RWPE1 (cell line): ENCODE measurements around the gene BEX1.
"Not testable (repeated sequence)": the region's sequence is repeated elsewhere in the genome, so short reads cannot be mapped to it uniquely, and the experiment has no call there.

ENCODE experiments used
- CTCF ChIA-PET: fragments of 350-600 bp; sonication (Branson Sonifier 250); formaldehyde crosslinking; extraction: SDS; loops from one replicate; lab custom pipeline; 2021; lab: Yijun Ruan, JAX
- POLR2A ChIA-PET: fragments of 400-600 bp; formaldehyde crosslinking; extraction: SDS; loops from one replicate; lab custom pipeline; 2020; ENCODE audit warnings: antibody characterized with exemption; ENCODE audit not compliant: low non-redundant PET; lab: Yijun Ruan, JAX
- DNase-seq: peaks from one replicate; pipeline ENCODE4 v3.0.0; 2012; ENCODE audit warnings: low spot score
- H3K27ac ChIP-seq: fragments of 450-650 bp; 2 replicates; pipeline ENCODE4 v1.5.1; 2017
- CTCF ChIP-seq: fragments of 450-650 bp; conservative IDR thresholded peaks from 2 replicates; pipeline ENCODE4 v1.5.1; 2017; ENCODE audit warnings: low read depth, mild to moderate bottlenecking

The BEX1 gene

DNA sequence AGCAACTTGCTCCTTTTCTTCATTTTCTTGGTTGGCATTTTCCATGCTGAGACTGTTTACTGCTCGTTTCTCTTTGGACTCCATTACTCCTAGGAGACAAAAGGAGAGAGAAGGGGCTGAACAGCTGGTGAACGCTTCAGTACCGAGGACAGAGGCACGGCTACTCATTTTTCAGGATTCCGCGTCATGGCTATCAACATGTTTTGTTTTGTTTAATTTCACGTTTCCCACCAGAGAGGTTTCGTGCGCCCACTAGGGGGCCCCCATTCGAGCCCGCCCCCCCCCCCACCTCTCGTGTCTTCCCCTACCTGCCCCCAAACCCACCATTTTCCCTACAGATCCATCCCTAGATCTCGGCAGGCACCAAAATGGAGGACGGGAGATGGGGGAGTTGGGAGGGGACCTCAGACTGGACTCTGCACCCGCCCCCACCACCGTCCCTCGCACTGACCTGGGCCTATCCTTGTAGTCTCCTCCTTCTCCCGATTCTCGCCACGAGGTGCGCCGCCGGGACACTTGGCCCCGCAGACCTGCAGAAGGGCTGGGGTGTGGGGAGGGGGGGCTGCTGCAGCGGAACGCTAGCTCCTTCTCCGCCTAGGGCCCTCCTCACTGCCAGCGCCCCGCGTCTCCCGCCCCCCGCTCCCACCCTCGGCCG is 653 bp downstream of the BEX1 start:
- DNase-seq, result peak; percentile 2
- H3K27ac ChIP-seq, result no peak overlapping the region
- ChIA-PET CTCF (no interaction called here), POLR2A (no interaction called here)
- TF ChIP-seq CTCF, result no peak

GRCh38 chrX:103061486-103061885 is 2.5 kb downstream of the BEX1 start:
- ChIA-PET POLR2A (no interaction called here), CTCF (no interaction called here)
- DNase-seq, result no peak
- no peak overlapping the region for H3K27ac ChIP-seq
- no peak for TF ChIP-seq CTCF

- H3K27ac ChIP-seq, result no peak overlapping the region
- DNase-seq, result no peak
- ChIA-PET CTCF (no interaction called here), POLR2A (no interaction called here)
- no peak for TF ChIP-seq CTCF
These were observed 7.1 kb downstream of the BEX1 start for GRCh38 chrX:103056902-103057301.

DNA sequence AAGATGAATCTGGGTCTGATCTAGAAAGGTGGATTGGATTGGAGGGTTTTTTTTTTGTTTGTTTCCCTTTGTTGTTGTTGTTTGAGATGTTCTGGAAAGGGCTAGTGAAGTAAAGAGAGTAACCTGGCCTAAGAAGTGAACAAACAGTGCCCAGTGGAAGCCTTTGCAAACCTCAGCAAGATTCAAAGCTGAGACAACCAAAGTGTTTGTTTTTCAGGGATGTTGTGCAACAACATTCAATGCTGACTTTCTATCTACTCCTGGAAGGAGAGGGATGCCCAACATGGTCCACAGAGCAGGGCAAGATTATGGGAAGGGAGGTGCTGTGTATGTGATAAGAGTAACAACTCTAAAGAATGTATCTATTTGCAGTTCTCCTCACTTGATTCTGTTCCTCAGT is 11.3 kb downstream of the BEX1 start:
- POLR2A ChIA-PET, result no interaction called here
- no peak for TF ChIP-seq CTCF
- no peak overlapping the region for H3K27ac ChIP-seq
- CTCF ChIA-PET, result no interaction called here
- DNase-seq, result no peak

DNA sequence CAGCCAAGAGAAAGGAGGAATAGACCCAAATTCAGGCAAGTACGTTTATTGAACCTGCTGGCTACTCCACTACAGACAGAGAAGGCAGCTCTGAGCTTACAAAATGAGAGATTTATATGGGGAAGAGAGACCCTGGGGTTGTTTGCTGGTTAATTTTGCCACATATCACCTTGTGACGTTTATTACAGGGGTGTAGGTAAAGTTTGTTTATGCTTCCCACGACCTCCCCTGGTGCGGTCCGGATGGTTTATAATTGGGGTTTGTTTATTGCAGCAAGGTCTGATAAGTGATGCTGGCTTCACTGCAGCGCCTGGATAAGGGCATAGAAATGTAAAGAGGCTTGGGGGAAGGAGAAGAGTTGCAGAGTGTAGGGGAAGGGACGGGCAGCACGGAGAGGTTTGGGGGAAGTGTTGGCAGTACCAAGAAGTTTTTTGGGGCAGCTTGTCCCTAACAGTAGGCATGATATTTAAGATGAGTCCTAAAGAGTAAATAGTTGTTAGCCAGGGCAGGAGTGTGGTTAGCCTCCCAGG is 12.6 kb downstream of the BEX1 start:
- POLR2A ChIA-PET, result no interaction called here
- CTCF ChIA-PET, result interaction anchor here (0.6 kb wide), 1 partner anchor 109 kb away, joined by 3 read pairs; no protein-coding TSS in a partner anchor
- no peak for TF ChIP-seq CTCF
- H3K27ac ChIP-seq, result no peak overlapping the region
- DNase-seq, result no peak

- POLR2A ChIA-PET, DNase-seq, H3K27ac ChIP-seq: not testable (repeated sequence)
- CTCF ChIA-PET, result interaction anchor here (0.6 kb wide), 1 partner anchor 491 kb away, joined by 3 read pairs; no protein-coding TSS in a partner anchor
These were observed 30.6 kb downstream of the BEX1 start for GRCh38 chrX:103033371-103033770.

- CTCF ChIA-PET, result no interaction called here
- no peak for DNase-seq
- no peak for TF ChIP-seq CTCF
These were observed 46.4 kb downstream of the BEX1 start for GRCh38 chrX:103017542-103017941.

More at GRCh38 chrX:103017542-103017941, 46.4 kb downstream of the BEX1 start:
- H3K27ac ChIP-seq, result no peak overlapping the region
- POLR2A ChIA-PET, result no interaction called here
